Left ventricle myocardium inferior (tissue), 1 donor: ENCODE data around the gene PPEF2. TPM values are rescaled to one million over a fixed set of nuclear protein-coding genes. Genes with fewer than 3 reads are reported as not detected.

Experiments used
- DNase-seq: peaks from one replicate; pipeline ENCODE4 v3.0.0-alpha.2; 2020
- H3K27ac ChIP-seq: fragments of 200-600 bp; replicated peaks from 2 replicates; pipeline ENCODE4 v1.8.0; 2021
- H3K27me3 ChIP-seq: fragments of 200-600 bp; 2 replicates; pipeline ENCODE4 v1.8.0; 2021; ENCODE audit warnings: low read depth
- H3K36me3 ChIP-seq: fragments of 200-600 bp; 2 replicates; pipeline ENCODE4 v1.8.0; 2021
- H3K4me1 ChIP-seq: fragments of 200-600 bp; 2 replicates; pipeline ENCODE4 v1.8.0; 2021
- H3K4me3 ChIP-seq: fragments of 200-600 bp; 2 replicates; pipeline ENCODE4 v1.8.0; 2021; ENCODE audit warnings: mild to moderate bottlenecking, moderate library complexity
- H3K9me3 ChIP-seq: fragments of 200-600 bp; replicated peaks from 2 replicates; pipeline ENCODE4 v1.8.0; 2021
- CTCF ChIP-seq: fragments of 200-600 bp; IDR thresholded peaks from 2 replicates; pipeline ENCODE4 v1.8.0; 2021; ENCODE audit warnings: antibody characterized with exemption, mild to moderate bottlenecking, borderline replicate concordance
- intact Hi-C: fragments of 100-400 bp; cut with micrococcal nuclease; formaldehyde crosslinking; loops from one replicate; pipeline ENCODE4 v1.11.0; 2022
- total RNA-seq: library from RNA; stranded (reverse); fragmentation: NEBNext Ultra II Directional; extraction: Animal tissue kit (Norgen Biotek cat#: 25700); gene quantifications from one replicate; pipeline ENCODE4 v1.2.1, GENCODE V29; 2021
- donor health status: DM: no; HTN: yes; CAD: no; lungs with severe emphysema.

The PPEF2 gene
- total RNA-seq, 1 donor from 2014 or later: not detected

GRCh38 chr4:75892508-75892907, 9.7 kb downstream of the PPEF2 start:
- TF ChIP-seq CTCF: no peak
- no peak overlapping the region for H3K27ac ChIP-seq
- H3K36me3 ChIP-seq: no peaks in the 10 kb centered on the region
- intact Hi-C loops: no loop called here
- H3K27me3 ChIP-seq: peaks cover 37% of the 10 kb centered on the region
- DNase-seq: no peak
- H3K4me3 ChIP-seq: no peak overlapping the region
- H3K4me1 ChIP-seq: no peaks in the 10 kb centered on the region
- H3K9me3 ChIP-seq: no peaks in the 10 kb centered on the region

- Histone ChIP-seq H3K27ac (no peak overlapping the region), H3K4me1 (no peaks in the 10 kb centered on the region), H3K9me3 (no peaks in the 10 kb centered on the region), H3K36me3 (no peaks in the 10 kb centered on the region), H3K4me3 (no peak overlapping the region), H3K27me3 (peaks cover 46% of the 10 kb centered on the region)
- intact Hi-C loops: no loop called here
- TF ChIP-seq CTCF: no peak
- DNase-seq: no peak
Measured at GRCh38 chr4:75891611-75892010, 10.6 kb downstream of the PPEF2 start.

GRCh38 chr4:75889537-75890199, 12.6 kb downstream of the PPEF2 start:
- TF ChIP-seq CTCF: no peak
- no peaks in the 10 kb centered on the region for H3K9me3 ChIP-seq
- peaks cover 64% of the 10 kb centered on the region for H3K27me3 ChIP-seq
- H3K27ac ChIP-seq: no peak overlapping the region
- no peaks in the 10 kb centered on the region for H3K4me1 ChIP-seq
- intact Hi-C loops: no loop called here
- DNase-seq: no peak
- no peak overlapping the region for H3K4me3 ChIP-seq
- no peaks in the 10 kb centered on the region for H3K36me3 ChIP-seq

GRCh38 chr4:75886104-75886503, 16.1 kb downstream of the PPEF2 start:
- no peak overlapping the region for H3K4me3 ChIP-seq

GRCh38 chr4:75881476-75881875, 20.8 kb downstream of the PPEF2 start:
- Histone ChIP-seq H3K36me3 (no peaks in the 10 kb centered on the region), H3K4me3 (no peak overlapping the region), H3K4me1 (no peaks in the 10 kb centered on the region), H3K9me3 (no peaks in the 10 kb centered on the region), H3K27ac (no peak overlapping the region), H3K27me3 (peaks cover 65% of the 10 kb centered on the region)
- DNase-seq: no peak
- intact Hi-C loops: no loop called here
- TF ChIP-seq CTCF: no peak

More at GRCh38 chr4:75886104-75886503, 16.1 kb downstream of the PPEF2 start:
- TF ChIP-seq CTCF: no peak
- Histone ChIP-seq H3K4me1 (no peaks in the 10 kb centered on the region), H3K27ac (no peak overlapping the region), H3K27me3 (peaks cover 68% of the 10 kb centered on the region), H3K36me3 (no peaks in the 10 kb centered on the region), H3K9me3 (no peaks in the 10 kb centered on the region)
- intact Hi-C loops: no loop called here
- no peak for DNase-seq
